PC-9 (cell line): ENCODE data around the gene MBNL1. TPM values are rescaled to one million over a fixed set of nuclear protein-coding genes. Genes with fewer than 3 reads are reported as not detected.
"Not testable (repeated sequence)": the region's sequence is repeated elsewhere in the genome, so short reads cannot be mapped to it uniquely, and the experiment has no call there.

Experiments used
- BruUV-seq: library from RNA; stranded (reverse); fragments of 400-500 nt; replicated peaks from 2 replicates; lab custom pipeline; 2021; lab: Mats Ljungman, UMichigan
- CTCF ChIA-PET: fragments of 300-600 bp; sonication (Branson Sonifier 250); formaldehyde crosslinking; loops from one replicate; lab custom pipeline; 2022; ENCODE audit warnings: antibody characterized with exemption; lab: Charles Lee
- POLR2A ChIA-PET: fragments of 300-600 bp; sonication (Branson Sonifier 250); formaldehyde crosslinking; loops from one replicate; lab custom pipeline; 2022; ENCODE audit warnings: antibody characterized with exemption; ENCODE audit not compliant: unreplicated experiment; lab: Charles Lee
- DNase-seq, 2 experiments: peaks; one replicate each; pipeline versions ENCODE4 v3.0.0 to v3.0.0-alpha.2; 2015 to 2022; ENCODE audit warnings: mixed read lengths in 1 of 2
- H2AFZ ChIP-seq: fragments of 200-600 bp; sonication (generic); 2 replicates; pipeline ENCODE4 v1.8.1; 2017; ENCODE audit warnings: antibody characterized with exemption
- H3F3A ChIP-seq: fragments of 200-600 bp; sonication (generic); 2 replicates; pipeline ENCODE4 v1.8.1; 2017; ENCODE audit warnings: antibody characterized with exemption, mild to moderate bottlenecking, low read depth; ENCODE audit not compliant: insufficient read depth
- H3K27ac ChIP-seq: fragments of 200-600 bp; sonication (generic); 2 replicates; pipeline ENCODE4 v1.6.1; 2016; ENCODE audit warnings: mixed run types
- H3K27me3 ChIP-seq: fragments of 200-600 bp; sonication (generic); 2 replicates; pipeline ENCODE4 v1.6.1; 2016; ENCODE audit warnings: low read depth, mixed run types; ENCODE audit not compliant: insufficient read depth
- H3K36me3 ChIP-seq: fragments of 200-600 bp; sonication (generic); 2 replicates; pipeline ENCODE4 v1.6.1; 2016; ENCODE audit warnings: low read depth, mixed run types
- H3K4me1 ChIP-seq: fragments of 200-600 bp; sonication (generic); replicated peaks from 2 replicates; pipeline ENCODE4 v1.6.1; 2016; ENCODE audit warnings: mixed run types; ENCODE audit not compliant: insufficient read depth
- H3K4me2 ChIP-seq: fragments of 200-600 bp; sonication (generic); 2 replicates; pipeline ENCODE4 v1.6.1; 2017; ENCODE audit warnings: mixed run types
- H3K4me3 ChIP-seq: fragments of 200-600 bp; sonication (generic); 2 replicates; pipeline ENCODE4 v1.6.1; 2016; ENCODE audit warnings: mixed run types
- H3K79me2 ChIP-seq: fragments of 200-600 bp; sonication (generic); 2 replicates; pipeline ENCODE4 v1.6.1; 2017; ENCODE audit warnings: low read depth, mixed run types
- H3K9me2 ChIP-seq: fragments of 200-600 bp; sonication (generic); 2 replicates; pipeline ENCODE4 v1.8.1; 2017; ENCODE audit warnings: mild to moderate bottlenecking; ENCODE audit not compliant: insufficient read depth
- H3K9me3 ChIP-seq: fragments of 200-600 bp; sonication (generic); 2 replicates; pipeline ENCODE4 v1.8.1; 2016; ENCODE audit warnings: low read depth; ENCODE audit not compliant: insufficient read depth
- H4K20me1 ChIP-seq: fragments of 200-600 bp; sonication (generic); 2 replicates; pipeline ENCODE4 v1.8.1; 2017; ENCODE audit not compliant: insufficient read depth
- EZH2 ChIP-seq: fragments of 200-600 bp; sonication (generic); IDR thresholded peaks from 2 replicates; pipeline ENCODE4 v1.8.0; 2017; ENCODE audit warnings: antibody characterized with exemption, low read depth
- intact Hi-C: fragments of 100-400 bp; cut with micrococcal nuclease; formaldehyde crosslinking; loops from one replicate; pipeline ENCODE4 v1.10.0; 2022; ENCODE audit not compliant: unreplicated experiment
- total RNA-seq: library from RNA; stranded (reverse); gene quantifications from 2 replicates; pipeline ENCODE4 v1.2.3, GENCODE V29; 2021
- TF ChIP-seq, protein P1 (sequence below): fragments of 200-600 bp; sonication (generic); conservative IDR thresholded peaks from 2 replicates; pipeline ENCODE4 v1.6.1; 2017; ENCODE audit warnings: mixed run types, antibody characterized with exemption, mild to moderate bottlenecking, moderate library complexity

The MBNL1 gene
- total RNA-seq, 1 experiment from 2014 or later: 176 TPM

DNA sequence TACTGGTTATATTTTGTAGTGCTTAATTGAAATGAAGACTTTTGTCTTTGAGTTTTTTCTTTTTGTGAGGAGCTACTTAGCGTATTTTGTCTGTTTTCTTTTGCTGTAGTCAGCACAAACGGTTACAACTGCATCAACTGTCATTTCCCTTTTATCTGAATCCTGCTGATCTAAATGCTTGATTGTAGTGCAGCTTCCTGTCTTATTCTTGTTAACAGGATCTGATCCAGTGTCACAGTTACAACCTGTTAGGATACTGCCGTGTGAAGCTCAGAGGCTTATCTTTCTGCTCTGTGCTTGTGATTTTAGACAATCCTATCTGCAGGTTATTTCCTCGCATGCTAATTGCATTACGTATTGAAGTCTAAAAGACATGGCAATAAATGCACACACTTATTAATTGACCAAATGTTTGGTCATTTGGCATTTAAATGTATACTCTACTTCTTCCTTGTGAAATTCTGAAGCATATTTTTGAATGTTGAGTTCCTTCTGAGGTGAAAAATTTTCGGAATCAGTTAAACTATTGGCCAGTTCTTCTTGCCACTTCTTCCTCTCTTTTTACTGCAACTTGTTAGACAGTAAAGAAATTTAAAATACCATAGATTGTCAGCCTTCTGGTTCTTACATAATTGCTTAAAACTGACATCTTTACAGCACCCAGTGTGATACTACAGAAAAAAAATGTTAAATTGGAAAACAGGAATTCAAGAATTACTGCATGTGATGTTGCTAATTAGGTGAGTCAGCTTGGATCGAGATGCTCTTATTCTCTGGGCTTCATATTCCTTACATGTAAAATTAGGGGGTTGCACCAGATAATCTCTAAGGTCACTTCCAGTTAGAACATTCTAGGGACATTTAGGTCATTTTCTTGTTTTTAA is 168.2 kb downstream of the MBNL1 start:
- Histone ChIP-seq H3K4me2 (no peak overlapping the region), H3K27ac (no peak overlapping the region), H3K4me1 (no peaks in the 10 kb centered on the region), H3K9me2 (no peaks in the 10 kb centered on the region), H3K9me3 (peaks cover 11% of the 10 kb centered on the region), H3K79me2 (peaks cover 56% of the 10 kb centered on the region), H2AFZ (no peak overlapping the region), H3K27me3 (no peaks in the 10 kb centered on the region), H3K4me3 (no peak overlapping the region), H3F3A (no peaks in the 10 kb centered on the region), H4K20me1 (peaks cover 11% of the 10 kb centered on the region; the same call in 1 of the 2 replicates), H3K36me3 (peaks cover 11% of the 10 kb centered on the region)
- TF ChIP-seq, protein P1, sequence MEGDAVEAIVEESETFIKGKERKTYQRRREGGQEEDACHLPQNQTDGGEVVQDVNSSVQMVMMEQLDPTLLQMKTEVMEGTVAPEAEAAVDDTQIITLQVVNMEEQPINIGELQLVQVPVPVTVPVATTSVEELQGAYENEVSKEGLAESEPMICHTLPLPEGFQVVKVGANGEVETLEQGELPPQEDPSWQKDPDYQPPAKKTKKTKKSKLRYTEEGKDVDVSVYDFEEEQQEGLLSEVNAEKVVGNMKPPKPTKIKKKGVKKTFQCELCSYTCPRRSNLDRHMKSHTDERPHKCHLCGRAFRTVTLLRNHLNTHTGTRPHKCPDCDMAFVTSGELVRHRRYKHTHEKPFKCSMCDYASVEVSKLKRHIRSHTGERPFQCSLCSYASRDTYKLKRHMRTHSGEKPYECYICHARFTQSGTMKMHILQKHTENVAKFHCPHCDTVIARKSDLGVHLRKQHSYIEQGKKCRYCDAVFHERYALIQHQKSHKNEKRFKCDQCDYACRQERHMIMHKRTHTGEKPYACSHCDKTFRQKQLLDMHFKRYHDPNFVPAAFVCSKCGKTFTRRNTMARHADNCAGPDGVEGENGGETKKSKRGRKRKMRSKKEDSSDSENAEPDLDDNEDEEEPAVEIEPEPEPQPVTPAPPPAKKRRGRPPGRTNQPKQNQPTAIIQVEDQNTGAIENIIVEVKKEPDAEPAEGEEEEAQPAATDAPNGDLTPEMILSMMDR: no peak
- TF ChIP-seq EZH2: no peak
- ChIA-PET POLR2A (no interaction called here), CTCF (no interaction called here)
- no TSS peak for BruUV-seq
- no peak for DNase-seq
- intact Hi-C loops: no loop called here

DNA sequence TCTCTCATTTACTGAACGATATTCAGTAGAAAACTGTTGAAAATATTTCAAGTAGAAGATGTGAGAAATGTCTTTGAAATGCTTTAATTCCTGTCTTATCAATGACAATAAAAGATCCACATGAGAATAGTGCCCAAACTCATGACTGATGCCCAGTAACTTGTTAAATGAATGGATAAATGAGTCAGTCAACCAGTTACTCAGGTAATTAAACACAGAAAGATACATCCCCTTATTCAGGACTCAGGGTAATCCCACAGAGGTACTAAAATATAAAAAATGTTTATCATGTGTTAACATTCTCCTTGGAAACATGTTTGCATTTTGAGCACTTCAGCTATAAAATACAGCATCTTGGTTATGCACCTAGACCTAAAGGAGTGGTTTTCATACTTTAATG is 169.5 kb downstream of the MBNL1 start:
- CTCF ChIA-PET: interaction anchor here (0.6 kb wide), 1 partner anchor 416 kb away, joined by 5 read pairs; no protein-coding TSS in a partner anchor
- no peak for DNase-seq
- Histone ChIP-seq H3K27ac (no peak overlapping the region), H4K20me1 (peaks cover 11% of the 10 kb centered on the region; the same call in 1 of the 2 replicates), H3K4me1 (no peaks in the 10 kb centered on the region), H3K27me3 (no peaks in the 10 kb centered on the region), H3K4me2 (no peak overlapping the region), H3K9me2 (no peaks in the 10 kb centered on the region), H3F3A (no peaks in the 10 kb centered on the region), H3K79me2 (peaks cover 54% of the 10 kb centered on the region), H3K4me3 (no peak overlapping the region), H3K36me3 (peaks cover 1% of the 10 kb centered on the region), H2AFZ (no peak overlapping the region), H3K9me3 (peaks cover 4% of the 10 kb centered on the region; the same call in 1 of the 2 replicates)
- POLR2A ChIA-PET: no interaction called here
- no peak for TF ChIP-seq EZH2
- TF ChIP-seq, protein P1: no peak
- intact Hi-C loops: no loop called here
- BruUV-seq: no TSS peak

DNA sequence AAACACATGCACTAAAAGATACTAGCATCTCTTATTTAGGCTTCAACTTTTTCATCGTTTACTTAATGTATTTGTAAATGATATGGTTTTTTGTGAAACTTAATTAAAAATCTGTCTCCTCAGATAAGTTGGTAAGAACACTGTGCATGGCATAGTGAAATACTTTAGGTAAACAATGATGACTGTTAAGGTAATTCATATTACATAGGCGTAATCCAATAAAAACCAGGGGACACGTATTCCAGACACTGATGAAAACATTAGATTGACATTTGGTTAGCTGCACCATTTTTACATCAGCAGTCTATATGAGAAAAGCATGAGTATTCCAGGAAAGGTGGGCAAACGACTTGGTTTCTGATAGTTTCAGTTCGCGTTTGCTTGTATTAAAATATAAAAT is 170.0 kb downstream of the MBNL1 start:
- Histone ChIP-seq H3K27me3 (no peaks in the 10 kb centered on the region), H3K9me3 (0 out of 2 replicates have a peak, but pooled peaks cover 3% of the 10 kb centered on the region), H2AFZ (no peak overlapping the region), H3K9me2 (no peaks in the 10 kb centered on the region), H3F3A (no peaks in the 10 kb centered on the region; the same call in 1 of the 2 replicates), H3K36me3 (no peaks in the 10 kb centered on the region; the same call in 1 of the 2 replicates), H3K4me1 (no peaks in the 10 kb centered on the region), H3K27ac (no peak overlapping the region), H3K79me2 (peaks cover 54% of the 10 kb centered on the region), H3K4me3 (no peak overlapping the region), H3K4me2 (no peak overlapping the region), H4K20me1 (peaks cover 11% of the 10 kb centered on the region; the same call in 1 of the 2 replicates)
- ChIA-PET POLR2A (no interaction called here), CTCF (interaction anchor here (0.6 kb wide), 1 partner anchor 417 kb away, joined by 5 read pairs; no protein-coding TSS in a partner anchor)
- no TSS peak for BruUV-seq
- TF ChIP-seq EZH2: no peak
- TF ChIP-seq, protein P1: no peak
- DNase-seq: no peak
- intact Hi-C loops: no loop called here

DNA sequence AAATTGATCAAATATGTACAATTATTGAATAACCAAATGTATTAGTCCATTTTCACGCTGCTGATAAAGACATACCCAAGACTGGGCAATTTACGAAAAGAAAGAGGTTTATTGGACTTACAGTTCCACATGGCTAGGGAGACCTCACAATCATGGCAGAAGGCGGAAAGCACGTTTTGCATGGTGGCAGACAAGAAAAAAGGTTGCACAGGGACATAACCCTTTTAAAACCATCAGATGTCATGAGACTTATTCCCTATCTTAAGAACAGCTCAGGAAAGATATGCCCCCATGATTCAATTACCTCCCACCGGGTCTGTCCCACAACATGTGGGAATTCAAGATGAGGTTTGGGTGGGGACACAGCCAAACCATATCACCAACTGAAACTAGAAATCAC is 171.5 kb downstream of the MBNL1 start:
- H3K4me1 ChIP-seq, H3F3A ChIP-seq, H3K36me3 ChIP-seq, H2AFZ ChIP-seq, CTCF ChIA-PET, H3K9me2 ChIP-seq, H3K4me3 ChIP-seq, DNase-seq, H3K27me3 ChIP-seq, H3K27ac ChIP-seq, BruUV-seq, H3K9me3 ChIP-seq, H3K4me2 ChIP-seq: not testable (repeated sequence)
- intact Hi-C loops: loop anchor here (5.0 to 10.0 kb wide), 4 partner anchors 105 to 605 kb away; no protein-coding TSS in a partner anchor
- H3K79me2 ChIP-seq: peaks cover 51% of the 10 kb centered on the region
- peaks cover 12% of the 10 kb centered on the region; the same call in 1 of the 2 replicates for H4K20me1 ChIP-seq
- POLR2A ChIA-PET: interaction anchor here (0.6 kb wide), 1 partner anchor 8 kb away, joined by 3 read pairs; no protein-coding TSS in a partner anchor
